Neural crest cell (in vitro differentiated cells): ENCODE results near the gene AGBL1. TPM values are rescaled to one million over a fixed set of nuclear protein-coding genes. Genes with fewer than 3 reads are reported as not detected.

ENCODE experiments used
- DNase-seq: peaks from one replicate; pipeline ENCODE4 v3.0.0; 2021; ENCODE audit warnings: low read depth, mixed read lengths, low spot score
- H3K27ac Mint-ChIP-seq: one replicate; pipeline ENCODE4 v1.8.0; 2021; ENCODE audit warnings: mild to moderate bottlenecking, mixed read lengths; ENCODE audit not compliant: unreplicated experiment
- H3K27me3 Mint-ChIP-seq: 2 replicates; pipeline ENCODE4 v1.8.0; 2021; ENCODE audit warnings: low read depth, mild to moderate bottlenecking, mixed read lengths
- H3K36me3 Mint-ChIP-seq: 2 replicates; pipeline ENCODE4 v1.8.0; 2021; ENCODE audit warnings: low read depth, mild to moderate bottlenecking, mixed read lengths
- H3K4me1 Mint-ChIP-seq: 2 replicates; pipeline ENCODE4 v1.8.0; 2021; ENCODE audit warnings: mixed read lengths
- H3K4me3 Mint-ChIP-seq: one replicate; pipeline ENCODE4 v1.8.0; 2021; ENCODE audit warnings: mild to moderate bottlenecking, mixed read lengths
- H3K9me3 Mint-ChIP-seq: 2 replicates; pipeline ENCODE4 v1.8.0; 2021; ENCODE audit warnings: mixed read lengths
- CTCF ChIP-seq: fragments of 200-600 bp; sonication (generic); conservative IDR thresholded peaks from 2 replicates; pipeline ENCODE4 v1.5.0; 2021; ENCODE audit warnings: antibody characterized with exemption, mild to moderate bottlenecking
- total RNA-seq: library from RNA; stranded (reverse); gene quantifications from 2 replicates; pipeline ENCODE4 v1.2.1, GENCODE V29; 2021

The AGBL1 gene
- total RNA-seq, 1 donor from 2014 or later: 0.05 TPM

- Mint-ChIP-seq H3K27ac (no peak overlapping the region), H3K27me3 (peaks cover 12% of the 10 kb centered on the region), H3K36me3 (no peaks in the 10 kb centered on the region), H3K4me3 (no peak overlapping the region), H3K4me1 (no peaks in the 10 kb centered on the region), H3K9me3 (no peaks in the 10 kb centered on the region)
- TF ChIP-seq CTCF: no peak
- DNase-seq: no peak
Observed at GRCh38 chr15:86203462-86203861, 123.8 kb downstream of the AGBL1 start.

GRCh38 chr15:86205096-86205495, 125.4 kb downstream of the AGBL1 start:
- TF ChIP-seq CTCF: no peak

GRCh38 chr15:86213420-86213819, 133.7 kb downstream of the AGBL1 start:
- Mint-ChIP-seq H3K36me3 (no peaks in the 10 kb centered on the region), H3K4me3 (no peak overlapping the region), H3K9me3 (peaks cover 27% of the 10 kb centered on the region), H3K27me3 (peaks cover 4% of the 10 kb centered on the region), H3K4me1 (no peaks in the 10 kb centered on the region), H3K27ac (no peak overlapping the region)
- DNase-seq: no peak
- peak; percentile 15 for TF ChIP-seq CTCF

More at GRCh38 chr15:86205096-86205495, 125.4 kb downstream of the AGBL1 start:
- no peak overlapping the region for H3K27ac Mint-ChIP-seq
- H3K4me3 Mint-ChIP-seq: no peak overlapping the region
- peaks cover 8% of the 10 kb centered on the region for H3K9me3 Mint-ChIP-seq
- peaks cover 16% of the 10 kb centered on the region for H3K27me3 Mint-ChIP-seq
- H3K4me1 Mint-ChIP-seq: no peaks in the 10 kb centered on the region
- no peaks in the 10 kb centered on the region for H3K36me3 Mint-ChIP-seq
- no peak for DNase-seq

GRCh38 chr15:86213888-86214287, 134.2 kb downstream of the AGBL1 start:
- Mint-ChIP-seq H3K4me1 (no peaks in the 10 kb centered on the region), H3K4me3 (no peak overlapping the region), H3K9me3 (peaks cover 25% of the 10 kb centered on the region), H3K27me3 (peaks cover 2% of the 10 kb centered on the region), H3K27ac (no peak overlapping the region), H3K36me3 (no peaks in the 10 kb centered on the region)
- no peak for TF ChIP-seq CTCF
- DNase-seq: no peak

GRCh38 chr15:86221119-86221518, 141.4 kb downstream of the AGBL1 start:
- TF ChIP-seq CTCF: no peak
- no peak for DNase-seq
- peaks cover 3% of the 10 kb centered on the region for H3K27me3 Mint-ChIP-seq
- H3K4me1 Mint-ChIP-seq: no peaks in the 10 kb centered on the region
- H3K9me3 Mint-ChIP-seq: peaks cover 14% of the 10 kb centered on the region
- H3K4me3 Mint-ChIP-seq: no peak overlapping the region
- H3K27ac Mint-ChIP-seq: no peak overlapping the region
- no peaks in the 10 kb centered on the region for H3K36me3 Mint-ChIP-seq

GRCh38 chr15:86229306-86229705, 149.6 kb downstream of the AGBL1 start:
- H3K27me3 Mint-ChIP-seq: peaks cover 26% of the 10 kb centered on the region
- no peaks in the 10 kb centered on the region for H3K36me3 Mint-ChIP-seq
- H3K9me3 Mint-ChIP-seq: no peaks in the 10 kb centered on the region

More at GRCh38 chr15:86229306-86229705, 149.6 kb downstream of the AGBL1 start:
- Mint-ChIP-seq H3K4me1 (peaks cover 6% of the 10 kb centered on the region), H3K4me3 (no peak overlapping the region), H3K27ac (no peak overlapping the region)
- TF ChIP-seq CTCF: no peak
- DNase-seq: no peak
